Measurements from ENCODE around the gene MCC.

Gene MCC

GRCh38 chr5:113048931-113049330 is 439.3 kb downstream of the MCC start:
- TF ChIP-seq, protein P1, sequence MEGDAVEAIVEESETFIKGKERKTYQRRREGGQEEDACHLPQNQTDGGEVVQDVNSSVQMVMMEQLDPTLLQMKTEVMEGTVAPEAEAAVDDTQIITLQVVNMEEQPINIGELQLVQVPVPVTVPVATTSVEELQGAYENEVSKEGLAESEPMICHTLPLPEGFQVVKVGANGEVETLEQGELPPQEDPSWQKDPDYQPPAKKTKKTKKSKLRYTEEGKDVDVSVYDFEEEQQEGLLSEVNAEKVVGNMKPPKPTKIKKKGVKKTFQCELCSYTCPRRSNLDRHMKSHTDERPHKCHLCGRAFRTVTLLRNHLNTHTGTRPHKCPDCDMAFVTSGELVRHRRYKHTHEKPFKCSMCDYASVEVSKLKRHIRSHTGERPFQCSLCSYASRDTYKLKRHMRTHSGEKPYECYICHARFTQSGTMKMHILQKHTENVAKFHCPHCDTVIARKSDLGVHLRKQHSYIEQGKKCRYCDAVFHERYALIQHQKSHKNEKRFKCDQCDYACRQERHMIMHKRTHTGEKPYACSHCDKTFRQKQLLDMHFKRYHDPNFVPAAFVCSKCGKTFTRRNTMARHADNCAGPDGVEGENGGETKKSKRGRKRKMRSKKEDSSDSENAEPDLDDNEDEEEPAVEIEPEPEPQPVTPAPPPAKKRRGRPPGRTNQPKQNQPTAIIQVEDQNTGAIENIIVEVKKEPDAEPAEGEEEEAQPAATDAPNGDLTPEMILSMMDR (IDR thresholded peaks at IDR 0.05; ENCODE audit: unreplicated experiment in 3 of 3) = no peak
- Mint-ChIP-seq H3K27ac (peak overlapping the region in 2 of 3 experiments; percentile 70 to 91), H3K9me3 (no peaks in the 10 kb centered on the region), H3K36me3 (ENCODE audit: low read depth) (peaks cover 62% of the 10 kb centered on the region), H3K27me3 (ENCODE audit: low read depth) (peaks cover 10% of the 10 kb centered on the region), H3K4me3 (no peak overlapping the region), H3K4me1 (peaks cover 66% of the 10 kb centered on the region)

DNA sequence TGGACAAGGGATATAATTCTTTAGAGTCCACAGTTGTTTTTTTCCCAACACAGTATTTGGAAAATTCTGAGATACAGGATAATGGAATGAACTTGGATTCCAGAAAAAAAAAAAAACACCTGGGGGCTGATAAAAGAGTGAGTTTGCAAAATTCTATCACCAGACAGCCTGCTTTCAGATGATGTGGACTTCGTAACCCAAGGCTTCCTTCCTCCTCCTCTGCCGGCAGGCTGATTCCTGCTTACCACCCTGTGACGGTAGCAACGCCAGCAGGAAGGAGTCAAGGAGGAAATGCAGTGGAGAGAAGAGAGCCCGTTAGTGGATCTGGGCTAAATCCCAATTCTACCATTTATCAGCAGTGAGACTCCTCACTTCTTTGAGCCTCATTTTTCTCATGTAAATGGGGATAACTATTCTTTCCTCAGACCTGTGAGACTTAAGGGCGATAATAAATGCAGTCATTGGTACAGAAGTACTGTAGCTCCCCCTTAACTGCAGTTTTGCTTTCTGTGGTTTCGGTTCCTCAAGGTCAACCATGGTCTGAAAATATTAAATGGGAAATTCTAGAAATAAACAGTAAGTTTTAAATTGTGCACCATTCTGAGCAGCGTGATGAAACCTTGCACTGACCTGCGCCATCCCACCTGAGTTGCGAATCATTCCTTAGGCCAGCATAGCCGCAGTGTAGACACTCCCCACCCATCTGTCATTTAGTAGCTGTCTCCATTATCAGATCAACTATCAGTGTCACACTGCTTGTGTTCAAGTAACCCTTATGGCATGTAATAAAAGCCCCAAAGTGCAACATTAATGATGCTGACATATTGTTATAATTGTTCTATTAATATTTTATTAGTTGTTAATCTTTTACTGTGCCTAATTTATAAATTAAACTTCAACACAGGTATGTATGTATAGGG is 440.3 kb downstream of the MCC start:
- Mint-ChIP-seq H3K9me3 (no peaks in the 10 kb centered on the region), H3K27ac (peak overlapping the region; percentile 91 to 95 (median 92)), H3K27me3 (ENCODE audit: low read depth) (peaks cover 10% of the 10 kb centered on the region), H3K4me1 (peaks cover 67% of the 10 kb centered on the region), H3K4me3 (no peak overlapping the region), H3K36me3 (ENCODE audit: low read depth) (peaks cover 62% of the 10 kb centered on the region)
- TF ChIP-seq, protein P1 (IDR thresholded peaks at IDR 0.05; ENCODE audit: unreplicated experiment in 3 of 3) = no peak

- Mint-ChIP-seq H3K4me1 (peaks cover 68% of the 10 kb centered on the region), H3K9me3 (no peaks in the 10 kb centered on the region), H3K4me3 (no peak overlapping the region), H3K27ac (peak overlapping the region; percentile 91 to 95 (median 92)), H3K27me3 (ENCODE audit: low read depth) (peaks cover 10% of the 10 kb centered on the region), H3K36me3 (ENCODE audit: low read depth) (peaks cover 63% of the 10 kb centered on the region)
- TF ChIP-seq, protein P1 (IDR thresholded peaks at IDR 0.05; ENCODE audit: unreplicated experiment in 3 of 3) = no peak
Measured at GRCh38 chr5:113047234-113047633, 441.0 kb downstream of the MCC start.

- Mint-ChIP-seq H3K27me3 (ENCODE audit: low read depth) (peaks cover 10% of the 10 kb centered on the region), H3K36me3 (ENCODE audit: low read depth) (peaks cover 68% of the 10 kb centered on the region), H3K9me3 (no peaks in the 10 kb centered on the region), H3K27ac (peak overlapping the region in 2 of 3 experiments; percentile 78 to 79), H3K4me1 (peaks cover 68% of the 10 kb centered on the region), H3K4me3 (peak overlapping the region in 1 of 3 experiments; percentile 13)
- TF ChIP-seq, protein P1 (IDR thresholded peaks at IDR 0.05; ENCODE audit: unreplicated experiment in 3 of 3) = no peak
Measured at GRCh38 chr5:113044776-113045465, 443.3 kb downstream of the MCC start.

GRCh38 chr5:113043491-113043931 is 444.7 kb downstream of the MCC start:
- TF ChIP-seq, protein P1 (IDR thresholded peaks at IDR 0.05; ENCODE audit: unreplicated experiment in 3 of 3) = peak in 2 of 3 experiments; percentile 20 to 24
- Mint-ChIP-seq H3K27ac (peak overlapping the region in 1 of 3 experiments; percentile 59), H3K9me3 (no peaks in the 10 kb centered on the region), H3K36me3 (ENCODE audit: low read depth) (peaks cover 69% of the 10 kb centered on the region), H3K4me3 (no peak overlapping the region), H3K27me3 (ENCODE audit: low read depth) (peaks cover 10% of the 10 kb centered on the region), H3K4me1 (peaks cover 63% of the 10 kb centered on the region)

All from nephron (organoid).